Activated effector memory CD4-positive, alpha-beta T cell treated with anti-CD3 and anti-CD28 coated beads, Interleukin-2, amount 50 U/mL, for 16 hours (primary cell): ENCODE data around the gene GPR65.

ENCODE experiments used
- DNase-seq: peaks from one replicate; pipeline ENCODE4 v3.0.0-alpha.2; 2020

GPR65 gene

GRCh38 chr14:88043529-88044443, 38.9 kb downstream of the GPR65 start:
- DNase-seq, result no peak

- DNase-seq, result no peak
These were observed 39.5 kb downstream of the GPR65 start for GRCh38 chr14:88044444-88044758.

DNA sequence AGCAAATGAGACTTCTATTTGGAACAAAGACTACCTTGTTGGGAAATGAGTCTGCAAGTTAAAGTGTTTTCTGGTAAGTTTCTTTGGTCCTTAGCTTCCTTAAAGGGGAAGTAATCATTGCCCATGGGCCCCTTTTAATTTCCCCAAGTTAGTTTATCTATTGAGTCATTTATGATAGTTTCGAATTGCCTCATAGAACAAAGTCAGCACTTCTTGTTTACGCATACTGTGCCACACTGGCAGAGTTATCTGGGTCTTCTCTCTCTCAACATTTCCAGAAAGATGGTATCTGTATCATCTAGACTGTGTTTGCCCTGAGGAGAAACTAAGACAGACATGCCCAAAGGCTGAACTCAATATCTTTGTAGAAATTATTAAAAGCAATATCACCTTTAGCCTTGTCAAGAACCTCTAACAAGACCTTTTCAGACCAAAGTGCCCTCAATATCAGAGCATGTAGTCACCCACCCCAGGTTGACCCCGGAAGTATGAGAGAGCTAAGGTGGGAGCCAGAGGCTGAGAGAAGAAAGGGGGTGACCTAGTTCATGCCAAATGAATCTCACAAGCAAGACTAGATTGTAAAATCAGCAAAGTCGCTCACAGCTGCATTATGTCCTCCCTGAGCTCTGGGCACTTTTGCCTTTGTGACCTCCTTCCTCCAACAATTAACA, 40.0 kb downstream of the GPR65 start:
- no peak for DNase-seq

GRCh38 chr14:88045705-88046104, 40.8 kb downstream of the GPR65 start:
- DNase-seq, result no peak

GRCh38 chr14:88048351-88048750, 43.4 kb downstream of the GPR65 start:
- DNase-seq, result no peak

GRCh38 chr14:88049266-88049665, 44.3 kb downstream of the GPR65 start:
- DNase-seq, result no peak

- DNase-seq, result no peak
These were observed 45.0 kb downstream of the GPR65 start for GRCh38 chr14:88049936-88050335.

- DNase-seq, result no peak
These were observed 55.6 kb downstream of the GPR65 start for GRCh38 chr14:88060576-88060975.

- no peak for DNase-seq
These were observed 58.9 kb downstream of the GPR65 start for GRCh38 chr14:88063811-88064210.
